ENCODE measurements around the gene SOX12. TPM values are rescaled to one million over a fixed set of nuclear protein-coding genes. Genes with fewer than 3 reads are reported as not detected.
"Not testable (repeated sequence)": the region's sequence is repeated elsewhere in the genome, so short reads cannot be mapped to it uniquely, and the experiment has no call there.

The SOX12 gene
- total RNA-seq, 1 donor from 2014 or later, result 16.5 TPM

GRCh38 chr20:347317-347639 lies 21.9 kb downstream of the SOX12 start:
- no peak for ATAC-seq
- no peak for DNase-seq (ENCODE audit: missing footprints)
- intact Hi-C loops (cut with DNase I), result loop anchor here (5.0 kb wide), 3 partner anchors 60 to 305 kb away; partner anchors contain the start of genes CSNK2A1, RBCK1 and SRXN1

GRCh38 chr20:347640-348484 lies 22.5 kb downstream of the SOX12 start:
- ATAC-seq (peak; percentile 92), DNase-seq (ENCODE audit: missing footprints) (peak; percentile 93)
- intact Hi-C loops (cut with DNase I), result loop anchor here (5.0 kb wide), 3 partner anchors 59 to 304 kb away; partner anchors contain the start of genes CSNK2A1, RBCK1 and SRXN1

- no peak for DNase-seq (ENCODE audit: missing footprints)
- no peak for ATAC-seq
- intact Hi-C loops (cut with DNase I), result loop anchor here (5.0 kb wide), 3 partner anchors 58 to 303 kb away; partner anchors contain the start of genes CSNK2A1, RBCK1 and SRXN1
Measured at GRCh38 chr20:348972-349841, 23.9 kb downstream of the SOX12 start.

- ATAC-seq, result no peak
- intact Hi-C loops (cut with DNase I), result loop anchor here (5.0 kb wide), 1 partner anchor 109 kb away; the partner anchor contains the start of gene TBC1D20
- DNase-seq (ENCODE audit: missing footprints), result no peak
Measured at GRCh38 chr20:353166-353565, 27.8 kb downstream of the SOX12 start.

- DNase-seq (ENCODE audit: missing footprints), result peak; percentile 86
- peak; percentile 93 for ATAC-seq
- intact Hi-C loops (cut with DNase I), result loop anchor here (1.0 to 5.0 kb wide), 3 partner anchors 108 to 385 kb away; partner anchors contain the start of gene TBC1D20
Measured at GRCh38 chr20:354298-354977, 29.1 kb downstream of the SOX12 start.

GRCh38 chr20:356154-356553 lies 30.8 kb downstream of the SOX12 start:
- ATAC-seq; DNase-seq (ENCODE audit: missing footprints); intact Hi-C loops (cut with DNase I): not testable (repeated sequence)

- ATAC-seq (no peak), DNase-seq (ENCODE audit: missing footprints) (no peak)
- intact Hi-C loops (cut with DNase I), result no loop called here
Measured at GRCh38 chr20:356745-357144, 31.4 kb downstream of the SOX12 start.

- DNase-seq (ENCODE audit: missing footprints) (no peak), ATAC-seq (no peak)
- intact Hi-C loops (cut with DNase I), result no loop called here
Measured at GRCh38 chr20:358891-359555, 33.7 kb downstream of the SOX12 start.

- ATAC-seq, result no peak
- DNase-seq (ENCODE audit: missing footprints), result no peak
- intact Hi-C loops (cut with DNase I), result loop anchor here (5.0 kb wide), 1 partner anchor 46 kb away; the partner anchor contains the start of gene RBCK1
Measured at GRCh38 chr20:361561-361960, 36.2 kb downstream of the SOX12 start.

GRCh38 chr20:362271-363254 lies 37.2 kb downstream of the SOX12 start:
- DNase-seq (ENCODE audit: missing footprints) (peak; percentile 91), ATAC-seq (peak; percentile 81)
- intact Hi-C loops (cut with DNase I), result loop anchor here (5.0 kb wide), 1 partner anchor 45 kb away; the partner anchor contains the start of gene RBCK1

GRCh38 chr20:363319-364078 lies 38.1 kb downstream of the SOX12 start:
- no peak for DNase-seq (ENCODE audit: missing footprints)
- intact Hi-C loops (cut with DNase I), result loop anchor here (5.0 kb wide), 1 partner anchor 44 kb away; the partner anchor contains the start of gene RBCK1
- no peak for ATAC-seq

- no peak for ATAC-seq
- no peak for DNase-seq (ENCODE audit: missing footprints)
- intact Hi-C loops (cut with DNase I), result loop anchor here (5.0 kb wide), 1 partner anchor 42 kb away; the partner anchor contains the start of gene RBCK1
Measured at GRCh38 chr20:364905-365794, 39.8 kb downstream of the SOX12 start.

GRCh38 chr20:366041-366718 lies 40.8 kb downstream of the SOX12 start:
- intact Hi-C loops (cut with DNase I), result no loop called here
- ATAC-seq, result no peak

GRCh38 chr20:366719-367485 lies 41.5 kb downstream of the SOX12 start:
- ATAC-seq, result no peak
- intact Hi-C loops (cut with DNase I), result no loop called here
- DNase-seq (ENCODE audit: missing footprints), result no peak

More at GRCh38 chr20:366041-366718, 40.8 kb downstream of the SOX12 start:
- no peak for DNase-seq (ENCODE audit: missing footprints)

Data from Right ventricle myocardium inferior (tissue), 1 donor.